ENCODE data around the gene DNMT1.
"Not testable (repeated sequence)": the region's sequence is repeated elsewhere in the genome, so short reads cannot be mapped to it uniquely, and the experiment has no call there.

Gene DNMT1

GRCh38 chr19:10180459-10180858 lies 14.3 kb downstream of the DNMT1 start:
- DNase-seq = no peak

DNA sequence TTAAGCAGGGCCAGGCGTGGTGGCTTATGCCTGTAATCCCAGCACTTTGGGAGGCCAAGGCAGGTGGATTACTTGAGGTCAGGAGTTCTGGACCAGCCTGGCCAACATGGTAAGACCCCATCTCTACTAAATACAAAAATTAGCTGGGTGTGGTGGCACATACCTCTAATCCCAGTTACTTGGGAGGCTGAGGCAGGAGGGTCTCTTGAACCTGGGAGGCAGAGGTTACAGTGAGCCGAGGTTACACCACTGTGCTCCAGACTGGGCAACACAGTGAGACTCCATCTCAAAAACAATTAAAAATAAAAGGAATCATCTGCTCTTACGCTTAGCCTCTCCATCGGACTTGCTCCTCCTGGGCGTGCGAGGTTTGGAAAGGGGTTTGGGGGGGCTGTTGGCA lies 14.7 kb downstream of the DNMT1 start:
- DNase-seq = not testable (repeated sequence)

GRCh38 chr19:10173527-10173926 lies 21.2 kb downstream of the DNMT1 start:
- no peak for DNase-seq

DNA sequence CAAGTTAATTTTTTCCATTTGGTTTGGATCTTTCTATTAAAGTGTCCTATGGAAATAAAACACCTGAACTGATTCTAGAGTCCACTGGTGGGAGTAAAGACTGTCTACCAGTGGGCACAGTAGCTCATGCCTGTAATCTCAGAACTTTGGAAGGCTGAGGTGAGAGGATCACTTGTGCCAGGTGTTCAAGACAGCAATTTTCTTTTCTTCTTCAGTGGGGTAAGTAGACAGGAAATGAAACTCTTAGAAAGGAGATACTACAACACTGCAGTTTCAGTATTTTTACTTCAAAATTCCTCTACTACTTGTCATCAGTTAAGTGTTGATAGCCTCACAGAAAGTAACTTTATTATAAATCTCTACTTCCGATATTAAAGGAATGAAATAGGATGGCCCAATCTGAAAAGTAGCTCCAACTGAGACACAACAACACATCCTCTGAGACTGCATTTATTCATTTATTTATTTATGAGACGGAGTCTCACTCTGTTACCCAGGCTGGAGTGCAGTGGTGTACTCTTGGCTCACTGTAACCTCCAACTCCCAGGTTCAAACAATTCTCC lies 26.3 kb downstream of the DNMT1 start:
- no peak for DNase-seq

- no peak for DNase-seq
Measured at GRCh38 chr19:10167459-10167858, 27.3 kb downstream of the DNMT1 start.

DNA sequence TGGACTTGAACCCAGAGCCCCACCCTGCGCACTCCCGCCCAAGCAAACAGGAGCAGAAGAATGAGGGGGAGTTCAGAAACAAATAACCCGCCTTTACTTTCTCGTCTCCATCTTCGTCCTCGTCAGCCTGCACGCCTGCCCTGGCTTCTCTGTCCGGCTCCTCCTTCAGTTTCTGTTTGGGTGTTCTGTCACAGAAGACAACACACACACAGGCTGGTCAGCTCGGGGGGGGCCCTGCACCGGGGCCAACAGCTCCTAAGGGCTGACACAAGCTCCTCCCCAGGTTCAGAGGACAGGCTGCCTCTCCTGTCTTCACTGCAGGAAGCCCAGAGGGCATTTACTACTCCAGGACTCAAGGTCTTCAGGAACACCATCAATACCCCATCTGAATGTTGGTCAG lies 28.3 kb downstream of the DNMT1 start:
- DNase-seq = not testable (repeated sequence)

- DNase-seq = no peak
Measured at GRCh38 chr19:10166046-10166445, 28.7 kb downstream of the DNMT1 start.

DNA sequence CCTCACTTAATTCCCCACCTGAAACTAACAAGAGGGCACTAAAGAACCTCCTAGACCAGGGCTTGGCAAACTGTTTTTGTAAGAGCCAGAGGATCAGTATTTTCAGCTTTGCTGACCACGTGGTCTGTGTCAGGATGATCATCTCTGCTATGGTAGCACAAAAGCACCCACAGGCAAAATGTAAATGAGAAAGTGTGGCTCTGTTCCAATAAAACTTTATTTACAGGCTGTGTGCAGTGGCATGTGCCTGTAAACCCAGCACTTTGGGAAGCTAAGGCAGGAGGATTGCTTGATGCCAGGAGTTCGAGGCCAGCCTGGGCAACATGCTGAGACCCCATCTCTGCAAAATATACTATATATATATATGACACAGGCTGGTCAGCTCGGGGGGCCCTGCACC lies 31.2 kb downstream of the DNMT1 start:
- DNase-seq = no peak

GRCh38 chr19:10159610-10160009 lies 35.1 kb downstream of the DNMT1 start:
- DNase-seq = no peak

DNA sequence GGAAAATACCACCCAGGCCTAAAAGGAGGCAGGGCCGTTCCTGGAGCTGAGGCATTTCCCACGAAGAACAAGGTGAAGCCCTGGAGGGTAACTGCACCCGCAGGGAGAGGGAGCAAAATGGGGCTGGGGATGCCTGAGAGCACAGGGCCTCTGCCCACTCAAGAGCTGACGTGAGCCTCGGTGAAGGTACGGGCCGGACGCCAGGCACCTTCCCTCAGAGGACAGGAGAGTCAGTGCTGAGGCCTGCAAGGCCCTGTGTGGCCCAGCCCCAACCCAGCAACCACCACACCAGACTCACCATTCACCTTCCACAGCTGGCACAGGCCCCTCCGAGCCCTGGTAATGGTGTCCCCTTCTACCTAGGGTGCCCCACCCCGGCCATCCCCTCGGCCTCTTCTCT lies 36.3 kb downstream of the DNMT1 start:
- DNase-seq = no peak

- no peak for DNase-seq
Measured at GRCh38 chr19:10158071-10158470, 36.7 kb downstream of the DNMT1 start.

DNA sequence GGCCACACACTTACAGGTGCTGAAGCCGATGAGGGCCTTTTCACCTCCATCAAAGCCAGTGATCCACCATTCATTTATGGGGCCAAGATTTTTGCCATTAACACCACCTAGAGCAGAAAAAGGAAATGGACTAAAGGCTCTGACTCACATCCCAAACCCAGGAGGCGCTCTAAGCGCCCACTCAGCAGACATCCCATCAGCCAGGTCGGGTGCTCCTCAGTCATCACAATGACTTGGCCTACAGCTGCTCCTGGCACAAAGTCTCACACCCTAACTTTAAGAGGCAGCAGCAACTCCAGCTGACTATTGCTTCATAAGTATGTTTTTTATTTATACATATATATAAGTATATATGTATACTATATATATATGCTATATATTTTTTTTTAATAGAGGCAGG lies 38.9 kb downstream of the DNMT1 start:
- DNase-seq = no peak

- no peak for DNase-seq
Measured at GRCh38 chr19:10152100-10152499, 42.7 kb downstream of the DNMT1 start.

GRCh38 chr19:10151521-10151920 lies 43.2 kb downstream of the DNMT1 start:
- DNase-seq = no peak

- DNase-seq = no peak
Measured at GRCh38 chr19:10149427-10149826, 45.3 kb downstream of the DNMT1 start.

GRCh38 chr19:10146142-10146541 lies 48.6 kb downstream of the DNMT1 start:
- DNase-seq = no peak

DNA sequence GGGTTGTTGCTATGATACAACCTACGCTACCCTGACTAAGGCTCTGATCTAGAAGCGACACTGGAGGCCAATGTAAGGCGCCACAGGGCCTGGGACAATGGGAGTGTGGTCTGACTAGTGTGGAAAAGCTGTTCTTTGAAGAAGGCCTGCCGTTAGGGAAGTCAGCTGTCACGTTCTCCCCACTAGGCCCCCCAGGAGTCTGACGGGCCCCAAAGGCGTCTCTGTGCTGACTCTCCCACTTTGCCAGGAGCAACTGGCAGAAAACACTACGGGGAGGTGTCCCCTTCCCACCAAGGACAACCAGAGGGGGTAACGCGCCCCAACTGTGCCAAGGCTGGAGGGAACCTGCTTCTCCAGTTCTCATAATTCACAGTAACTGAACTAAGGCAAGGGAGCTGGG lies 49.7 kb downstream of the DNMT1 start:
- no peak for DNase-seq

GRCh38 chr19:10144361-10144760 lies 50.4 kb downstream of the DNMT1 start:
- no peak for DNase-seq

- no peak for DNase-seq
Measured at GRCh38 chr19:10143681-10144080, 51.1 kb downstream of the DNMT1 start.

GRCh38 chr19:10142701-10143375 lies 51.9 kb downstream of the DNMT1 start:
- DNase-seq = no peak

DNA sequence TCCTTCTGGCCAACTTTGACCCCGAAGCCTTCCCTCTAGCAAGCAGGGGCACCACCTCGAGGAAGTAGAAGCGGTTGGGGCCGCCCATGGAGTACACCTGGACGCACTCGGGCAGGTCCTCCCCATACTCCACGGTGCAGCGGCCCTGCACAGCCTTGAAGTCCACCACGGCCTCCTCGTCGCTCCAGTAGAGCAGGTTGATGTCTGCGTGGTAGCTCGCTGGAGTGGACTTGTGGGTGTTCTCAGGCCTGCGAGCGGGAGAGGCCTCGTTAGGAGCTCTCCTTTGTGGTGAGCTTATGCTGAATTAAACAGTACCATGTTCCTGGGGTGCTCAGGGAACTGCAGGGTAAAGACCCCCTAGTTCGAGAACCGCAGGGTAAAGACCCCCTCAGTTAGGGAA lies 52.8 kb downstream of the DNMT1 start:
- DNase-seq = no peak

DNA sequence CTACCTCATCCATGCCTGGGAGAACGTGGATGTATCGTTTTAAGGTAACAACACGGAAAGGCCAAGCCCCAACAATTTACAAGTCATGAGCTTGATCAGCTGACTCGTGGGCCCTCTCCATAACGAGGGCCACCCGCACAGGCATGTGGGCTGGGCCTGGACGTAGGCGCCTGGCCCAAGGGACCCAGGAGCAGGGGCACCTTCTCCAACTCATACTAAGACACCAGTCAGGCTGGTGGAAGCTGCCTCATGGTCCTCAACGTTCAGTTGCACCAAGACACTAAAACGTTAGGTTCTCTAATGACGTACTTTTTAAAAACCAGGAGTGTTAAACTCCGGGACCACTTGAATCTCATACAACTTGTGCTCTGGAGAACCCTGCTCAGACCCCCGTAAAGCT lies 53.3 kb downstream of the DNMT1 start:
- DNase-seq = no peak

DNA sequence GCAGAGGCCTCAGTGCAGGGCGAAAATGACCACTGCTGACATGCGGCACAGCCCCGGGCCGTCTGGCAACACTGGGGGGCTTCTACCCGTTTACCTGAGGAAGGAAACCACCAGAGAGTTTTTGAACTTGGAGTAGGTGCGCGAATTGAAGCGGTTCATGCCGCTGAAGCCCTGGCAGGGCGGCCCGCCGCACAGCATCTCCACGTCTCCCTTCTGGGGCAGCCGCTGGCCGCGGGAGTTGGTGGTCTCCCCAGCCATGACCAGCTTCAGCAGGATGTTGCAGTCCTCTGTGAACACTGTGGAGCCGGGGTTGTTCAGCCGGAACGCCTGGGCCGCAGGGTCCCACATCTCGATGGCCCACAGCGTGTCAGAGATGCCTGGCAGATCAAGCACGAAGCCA lies 54.8 kb downstream of the DNMT1 start:
- DNase-seq = no peak

- no peak for DNase-seq
Measured at GRCh38 chr19:10138879-10139795, 55.6 kb downstream of the DNMT1 start.

Data from SHP77 (cell line).